ENCODE data around the gene MTX3. TPM values are rescaled to one million over a fixed set of nuclear protein-coding genes. Genes with fewer than 3 reads are reported as not detected.
A peak's percentile ranks its signal among the peaks of the same experiment; 100 is the strongest.

Gene MTX3
- total RNA-seq, 6 experiments from 2014 or later: 10.2 to 13.5 (median 12.8) TPM

- Mint-ChIP-seq H3K4me3 (no peak overlapping the region), H3K36me3 (ENCODE audit: low read depth) (no peaks in the 10 kb centered on the region), H3K27ac (no peak overlapping the region), H3K27me3 (ENCODE audit: insufficient read depth) (peaks cover 8% of the 10 kb centered on the region), H3K9me3 (no peaks in the 10 kb centered on the region), H3K4me1 (ENCODE audit: low read depth) (peaks cover 13% of the 10 kb centered on the region)
- TF ChIP-seq CTCF (IDR thresholded peaks at IDR 0.05): no peak
- DNase-seq: no peak
Measured at GRCh38 chr5:79963261-79964061, 27.6 kb downstream of the MTX3 start.

- Mint-ChIP-seq H3K4me3 (no peak overlapping the region), H3K27ac (no peak overlapping the region), H3K9me3 (no peaks in the 10 kb centered on the region), H3K4me1 (ENCODE audit: low read depth) (peaks cover 13% of the 10 kb centered on the region), H3K36me3 (ENCODE audit: low read depth) (no peaks in the 10 kb centered on the region), H3K27me3 (ENCODE audit: insufficient read depth) (peaks cover 6% of the 10 kb centered on the region)
- no peak for TF ChIP-seq CTCF (IDR thresholded peaks at IDR 0.05)
- DNase-seq: peak; percentile 23
Measured at GRCh38 chr5:79962575-79963222, 28.4 kb downstream of the MTX3 start.

GRCh38 chr5:79961716-79962574 lies 29.1 kb downstream of the MTX3 start:
- Mint-ChIP-seq H3K4me3 (no peak overlapping the region), H3K27ac (no peak overlapping the region), H3K9me3 (no peaks in the 10 kb centered on the region), H3K27me3 (ENCODE audit: insufficient read depth) (peaks cover 6% of the 10 kb centered on the region), H3K4me1 (ENCODE audit: low read depth) (peaks cover 14% of the 10 kb centered on the region), H3K36me3 (ENCODE audit: low read depth) (no peaks in the 10 kb centered on the region)
- no peak for DNase-seq
- TF ChIP-seq CTCF (IDR thresholded peaks at IDR 0.05): no peak

- Mint-ChIP-seq H3K4me3 (no peak overlapping the region), H3K36me3 (ENCODE audit: low read depth) (no peaks in the 10 kb centered on the region), H3K4me1 (ENCODE audit: low read depth) (peaks cover 29% of the 10 kb centered on the region), H3K9me3 (no peaks in the 10 kb centered on the region), H3K27me3 (ENCODE audit: insufficient read depth) (peaks cover 6% of the 10 kb centered on the region; the same call in 1 of the 2 replicates), H3K27ac (no peak overlapping the region)
- TF ChIP-seq CTCF (IDR thresholded peaks at IDR 0.05): no peak
- DNase-seq: no peak
Measured at GRCh38 chr5:79959407-79959806, 31.7 kb downstream of the MTX3 start.

GRCh38 chr5:79955941-79956670 lies 35.0 kb downstream of the MTX3 start:
- no peak overlapping the region; the same call in 1 of the 2 replicates for H3K4me3 Mint-ChIP-seq
- H3K36me3 Mint-ChIP-seq (ENCODE audit: low read depth): no peaks in the 10 kb centered on the region
- peaks cover 16% of the 10 kb centered on the region for H3K4me1 Mint-ChIP-seq (ENCODE audit: low read depth)
- H3K27me3 Mint-ChIP-seq (ENCODE audit: insufficient read depth): peaks cover 12% of the 10 kb centered on the region
- H3K27ac Mint-ChIP-seq: peak overlapping the region; percentile 30
- no peaks in the 10 kb centered on the region for H3K9me3 Mint-ChIP-seq
- no peak for TF ChIP-seq CTCF (IDR thresholded peaks at IDR 0.05)
- DNase-seq: peak; percentile 59
